KMS-11 (cell line): Measurements from ENCODE around the gene MICAL3.

Experiments
- H2AFZ ChIP-seq: fragments of 200-600 bp; sonication (generic); 2 replicates; pipeline ENCODE4 v1.6.1; 2016; ENCODE audit warnings: antibody characterized with exemption, mixed run types, low read depth
- H3K27ac ChIP-seq: fragments of 200-600 bp; sonication (generic); 2 replicates; pipeline ENCODE4 v1.6.1; 2016; ENCODE audit warnings: mild to moderate bottlenecking, mixed run types
- H3K27me3 ChIP-seq: fragments of 200-600 bp; sonication (generic); 2 replicates; pipeline ENCODE4 v1.6.1; 2017; ENCODE audit warnings: mild to moderate bottlenecking, low read depth, mixed run types, moderate library complexity; ENCODE audit not compliant: insufficient read depth
- H3K36me3 ChIP-seq: fragments of 200-600 bp; sonication (generic); 2 replicates; pipeline ENCODE4 v1.6.1; 2017; ENCODE audit warnings: mild to moderate bottlenecking, mixed run types; ENCODE audit not compliant: insufficient read depth
- H3K4me1 ChIP-seq: fragments of 200-600 bp; sonication (generic); 2 replicates; pipeline ENCODE4 v1.6.1; 2016; ENCODE audit warnings: mild to moderate bottlenecking, low read depth, mixed run types; ENCODE audit not compliant: poor library complexity, severe bottlenecking
- H3K4me2 ChIP-seq: fragments of 200-600 bp; sonication (generic); 2 replicates; pipeline ENCODE4 v1.7.0; 2016; ENCODE audit warnings: mild to moderate bottlenecking, mixed run types
- H3K4me3 ChIP-seq: fragments of 200-600 bp; sonication (generic); IDR thresholded peaks from 2 replicates; pipeline ENCODE4 v1.6.1; 2017; ENCODE audit warnings: low read depth, low read length, mixed read lengths; ENCODE audit not compliant: insufficient read depth
- H3K79me2 ChIP-seq: fragments of 200-600 bp; sonication (generic); 2 replicates; pipeline ENCODE4 v1.6.1; 2016; ENCODE audit warnings: low read depth, mixed run types; ENCODE audit not compliant: insufficient read depth
- H3K9ac ChIP-seq: fragments of 200-600 bp; sonication (generic); 2 replicates; pipeline ENCODE4 v1.6.1; 2016; ENCODE audit warnings: mild to moderate bottlenecking, mixed run types
- H4K20me1 ChIP-seq: fragments of 200-600 bp; sonication (generic); 2 replicates; pipeline ENCODE4 v1.6.1; 2016; ENCODE audit warnings: mild to moderate bottlenecking, mixed run types; ENCODE audit not compliant: insufficient read depth
- TF ChIP-seq, protein P1 (sequence below): fragments of 200-600 bp; sonication (generic); conservative IDR thresholded peaks from 2 replicates; pipeline ENCODE4 v1.6.1; 2017; ENCODE audit warnings: low read depth, mild to moderate bottlenecking, antibody characterized with exemption, low read length, moderate library complexity, mixed read lengths

MICAL3 gene

DNA sequence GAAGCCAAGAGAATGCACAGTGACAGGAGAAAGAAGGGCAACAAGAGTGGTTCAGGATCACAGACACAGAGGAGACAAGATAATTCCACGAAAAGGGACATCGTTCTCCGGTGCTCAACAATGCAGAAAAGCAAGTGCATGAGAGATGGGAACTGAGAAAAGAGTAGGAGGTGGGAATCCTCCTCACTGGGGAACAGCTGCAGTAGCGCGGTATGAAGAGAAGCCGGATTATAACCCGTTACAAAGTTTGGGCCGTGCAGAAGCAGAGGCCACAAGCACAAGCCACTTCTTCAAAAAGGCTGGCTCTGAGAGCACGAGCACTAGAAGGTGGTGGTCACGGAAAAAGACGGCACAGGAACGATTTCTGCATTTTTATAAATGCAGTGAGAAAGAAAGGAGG is 135.9 kb downstream of the MICAL3 start:
- Histone ChIP-seq H3K79me2 (no peaks in the 10 kb centered on the region), H3K4me2 (no peak overlapping the region), H3K4me1 (no peaks in the 10 kb centered on the region), H3K36me3 (no peaks in the 10 kb centered on the region; the same call in 1 of the 2 replicates), H3K27me3 (no peaks in the 10 kb centered on the region), H2AFZ (no peak overlapping the region), H3K27ac (no peak overlapping the region), H3K9ac (no peak overlapping the region), H3K4me3 (no peak overlapping the region), H4K20me1 (no peaks in the 10 kb centered on the region)
- TF ChIP-seq, protein P1, sequence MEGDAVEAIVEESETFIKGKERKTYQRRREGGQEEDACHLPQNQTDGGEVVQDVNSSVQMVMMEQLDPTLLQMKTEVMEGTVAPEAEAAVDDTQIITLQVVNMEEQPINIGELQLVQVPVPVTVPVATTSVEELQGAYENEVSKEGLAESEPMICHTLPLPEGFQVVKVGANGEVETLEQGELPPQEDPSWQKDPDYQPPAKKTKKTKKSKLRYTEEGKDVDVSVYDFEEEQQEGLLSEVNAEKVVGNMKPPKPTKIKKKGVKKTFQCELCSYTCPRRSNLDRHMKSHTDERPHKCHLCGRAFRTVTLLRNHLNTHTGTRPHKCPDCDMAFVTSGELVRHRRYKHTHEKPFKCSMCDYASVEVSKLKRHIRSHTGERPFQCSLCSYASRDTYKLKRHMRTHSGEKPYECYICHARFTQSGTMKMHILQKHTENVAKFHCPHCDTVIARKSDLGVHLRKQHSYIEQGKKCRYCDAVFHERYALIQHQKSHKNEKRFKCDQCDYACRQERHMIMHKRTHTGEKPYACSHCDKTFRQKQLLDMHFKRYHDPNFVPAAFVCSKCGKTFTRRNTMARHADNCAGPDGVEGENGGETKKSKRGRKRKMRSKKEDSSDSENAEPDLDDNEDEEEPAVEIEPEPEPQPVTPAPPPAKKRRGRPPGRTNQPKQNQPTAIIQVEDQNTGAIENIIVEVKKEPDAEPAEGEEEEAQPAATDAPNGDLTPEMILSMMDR: no peak

DNA sequence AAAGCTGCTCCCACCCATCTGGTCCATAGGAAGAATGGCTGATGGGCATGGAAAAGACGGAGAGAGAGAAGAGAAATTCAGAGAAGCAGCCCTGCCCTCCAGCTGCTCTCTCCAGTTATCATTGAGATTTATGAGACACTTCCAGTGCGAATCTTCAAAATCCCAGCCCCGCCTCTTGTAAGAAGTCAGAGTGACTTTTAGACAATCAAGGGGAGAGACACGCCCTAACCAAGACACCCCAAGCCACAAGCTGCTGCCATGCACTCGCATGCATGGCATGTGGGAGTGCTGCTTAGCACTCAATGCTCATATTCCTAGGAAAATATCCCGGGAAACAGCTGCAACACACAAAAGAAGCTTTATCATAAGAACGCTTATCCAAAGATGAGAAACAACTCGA is 139.5 kb downstream of the MICAL3 start:
- Histone ChIP-seq H3K4me1 (no peaks in the 10 kb centered on the region), H4K20me1 (no peaks in the 10 kb centered on the region), H3K4me3 (no peak overlapping the region), H3K4me2 (no peak overlapping the region), H3K79me2 (no peaks in the 10 kb centered on the region), H2AFZ (no peak overlapping the region), H3K27me3 (no peaks in the 10 kb centered on the region), H3K27ac (no peak overlapping the region), H3K36me3 (no peaks in the 10 kb centered on the region; the same call in 1 of the 2 replicates), H3K9ac (no peak overlapping the region)
- TF ChIP-seq, protein P1: no peak

DNA sequence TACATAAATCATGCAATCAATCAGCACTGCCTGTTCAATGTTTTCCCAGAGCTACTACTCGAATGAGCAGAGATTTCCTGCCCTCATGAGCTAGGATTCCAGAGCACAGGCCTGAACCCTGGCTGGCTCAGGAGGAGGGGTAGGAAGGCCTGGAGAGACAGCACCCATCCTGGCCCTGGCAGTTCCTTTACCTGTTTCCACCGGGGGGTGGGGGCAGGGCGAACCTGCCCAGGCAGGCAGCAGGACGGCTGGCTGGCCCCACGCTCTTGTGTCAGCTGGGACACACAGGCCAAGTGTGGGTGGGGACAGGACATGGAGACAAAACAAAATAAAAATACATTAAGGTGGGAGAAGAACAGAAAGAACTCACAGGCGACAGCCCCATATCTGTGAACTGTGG is 140.3 kb downstream of the MICAL3 start:
- H2AFZ ChIP-seq: no peak overlapping the region
- no peaks in the 10 kb centered on the region for H3K79me2 ChIP-seq
- H3K36me3 ChIP-seq: no peaks in the 10 kb centered on the region; the same call in 1 of the 2 replicates
- H3K27ac ChIP-seq: no peak overlapping the region
- no peaks in the 10 kb centered on the region for H4K20me1 ChIP-seq
- H3K4me2 ChIP-seq: no peak overlapping the region
- no peaks in the 10 kb centered on the region for H3K4me1 ChIP-seq
- H3K9ac ChIP-seq: no peak overlapping the region
- H3K27me3 ChIP-seq: no peaks in the 10 kb centered on the region
- TF ChIP-seq, protein P1: no peak
- no peak overlapping the region for H3K4me3 ChIP-seq

DNA sequence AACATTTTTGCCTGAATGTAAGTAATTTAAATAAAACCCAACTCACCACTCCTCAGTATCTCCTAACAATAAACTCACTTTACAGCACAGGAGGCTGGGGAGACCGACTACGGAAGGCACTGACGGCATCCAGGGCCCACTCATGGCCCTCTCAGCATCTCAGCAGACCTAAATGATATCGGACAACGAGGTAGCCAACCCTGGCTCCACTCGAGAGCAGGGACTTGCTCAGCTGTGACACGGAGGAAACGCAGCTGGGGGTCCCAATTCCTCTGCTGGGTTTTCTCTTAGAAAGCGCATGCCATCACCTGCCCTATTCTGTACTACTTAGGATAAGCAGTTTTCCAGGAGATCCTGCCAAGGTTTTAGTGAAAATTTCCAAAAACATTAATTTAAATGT is 141.0 kb downstream of the MICAL3 start:
- H3K27me3 ChIP-seq: no peaks in the 10 kb centered on the region
- no peaks in the 10 kb centered on the region; the same call in 1 of the 2 replicates for H3K36me3 ChIP-seq
- no peak overlapping the region for H3K27ac ChIP-seq
- H4K20me1 ChIP-seq: no peaks in the 10 kb centered on the region
- TF ChIP-seq, protein P1: no peak
- H2AFZ ChIP-seq: no peak overlapping the region
- H3K4me1 ChIP-seq: no peaks in the 10 kb centered on the region
- no peak overlapping the region for H3K4me3 ChIP-seq
- H3K4me2 ChIP-seq: no peak overlapping the region
- no peaks in the 10 kb centered on the region for H3K79me2 ChIP-seq
- H3K9ac ChIP-seq: no peak overlapping the region
